GM12878 (cell line): ENCODE measurements around the gene POLK.

ENCODE experiments used
- CBFB ChIP-seq: IDR thresholded peaks from 2 replicates; pipeline ENCODE4 v1.6.1; 2016; ENCODE audit warnings: antibody characterized with exemption, low read depth
- CEBPB ChIP-seq, 2 experiments: fragments of 150-350 bp in 1 of 2; IDR thresholded peaks; 2 replicates each; pipeline ENCODE4 v1.6.1; 2012 to 2014; ENCODE audit warnings: low read depth in 2 of 2, low read length in 2 of 2, borderline replicate concordance in 1 of 2, inconsistent platforms in 1 of 2
- EGR1 ChIP-seq, 2 experiments: IDR thresholded peaks; 1 replicate in 1 of 2; 2 replicates in 1 of 2; pipeline ENCODE4 v1.6.1; 2011 to 2012; ENCODE audit warnings: low read depth in 2 of 2, low read length in 2 of 2, borderline replicate concordance in 1 of 2, mild to moderate bottlenecking in 1 of 2, moderate library complexity in 1 of 2
- EZH2 ChIP-seq: IDR thresholded peaks from 2 replicates; pipeline ENCODE4 v1.6.1; 2012; ENCODE audit warnings: low read depth, mild to moderate bottlenecking, control low read depth, inconsistent platforms, low read length, borderline replicate concordance; ENCODE audit not compliant: control insufficient read depth
- NFXL1 ChIP-seq: fragments of 450-650 bp; IDR thresholded peaks from 2 replicates; pipeline ENCODE4 v1.6.1; 2017; ENCODE audit warnings: antibody characterized with exemption, mild to moderate bottlenecking, borderline replicate concordance
- NFYA ChIP-seq: IDR thresholded peaks from 2 replicates; pipeline ENCODE4 v1.6.1; 2011; ENCODE audit warnings: low read depth, mild to moderate bottlenecking, low read length, improper control_type of control experiment, borderline replicate concordance
- POLR2A ChIP-seq: IDR thresholded peaks from 2 replicates; pipeline ENCODE4 v1.6.1; 2011; ENCODE audit warnings: low read depth, mild to moderate bottlenecking, low read length
- TF ChIP-seq, protein P1 (sequence below): IDR thresholded peaks from 2 replicates; pipeline ENCODE4 v1.6.1; 2012; ENCODE audit warnings: low read depth, low read length, improper control_type of control experiment
- TF ChIP-seq, protein P2 (sequence below), 3 experiments: IDR thresholded peaks in 2 of 3; conservative IDR thresholded peaks in 1 of 3; 2 replicates each; pipeline ENCODE4 v1.5.1; 2011; ENCODE audit warnings: low read depth in 3 of 3, low read length in 3 of 3, mild to moderate bottlenecking in 3 of 3, control low read depth in 2 of 3, moderate library complexity in 2 of 3, inconsistent platforms in 1 of 3, mixed read lengths in 1 of 3; ENCODE audit not compliant: control insufficient read depth in 2 of 3, insufficient read depth in 1 of 3; ENCODE audit errors: extremely low read depth in 1 of 3

DNA sequence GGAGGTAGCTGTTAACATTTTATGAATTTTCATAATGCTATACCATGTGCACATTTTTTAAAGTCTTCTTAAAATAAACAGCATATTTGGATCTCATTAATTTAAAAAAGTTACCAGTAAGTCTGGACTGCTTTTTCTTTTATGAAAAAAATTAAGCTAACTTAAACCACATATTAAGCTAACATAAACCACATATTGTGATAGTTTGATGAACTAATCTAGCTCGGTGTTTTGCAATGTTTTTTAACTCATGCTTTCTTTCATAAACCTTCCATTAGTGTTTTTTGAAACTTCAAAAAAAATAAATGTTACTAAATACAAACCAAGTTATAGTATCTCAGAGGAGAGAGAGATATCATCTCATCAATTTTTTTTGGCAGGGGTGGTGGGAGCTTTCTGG is 26.5 kb downstream of the POLK start:
- TF ChIP-seq CBFB, result no peak
- TF ChIP-seq, protein P1, sequence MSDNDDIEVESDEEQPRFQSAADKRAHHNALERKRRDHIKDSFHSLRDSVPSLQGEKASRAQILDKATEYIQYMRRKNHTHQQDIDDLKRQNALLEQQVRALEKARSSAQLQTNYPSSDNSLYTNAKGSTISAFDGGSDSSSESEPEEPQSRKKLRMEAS, result no peak
- TF ChIP-seq, protein P2, sequence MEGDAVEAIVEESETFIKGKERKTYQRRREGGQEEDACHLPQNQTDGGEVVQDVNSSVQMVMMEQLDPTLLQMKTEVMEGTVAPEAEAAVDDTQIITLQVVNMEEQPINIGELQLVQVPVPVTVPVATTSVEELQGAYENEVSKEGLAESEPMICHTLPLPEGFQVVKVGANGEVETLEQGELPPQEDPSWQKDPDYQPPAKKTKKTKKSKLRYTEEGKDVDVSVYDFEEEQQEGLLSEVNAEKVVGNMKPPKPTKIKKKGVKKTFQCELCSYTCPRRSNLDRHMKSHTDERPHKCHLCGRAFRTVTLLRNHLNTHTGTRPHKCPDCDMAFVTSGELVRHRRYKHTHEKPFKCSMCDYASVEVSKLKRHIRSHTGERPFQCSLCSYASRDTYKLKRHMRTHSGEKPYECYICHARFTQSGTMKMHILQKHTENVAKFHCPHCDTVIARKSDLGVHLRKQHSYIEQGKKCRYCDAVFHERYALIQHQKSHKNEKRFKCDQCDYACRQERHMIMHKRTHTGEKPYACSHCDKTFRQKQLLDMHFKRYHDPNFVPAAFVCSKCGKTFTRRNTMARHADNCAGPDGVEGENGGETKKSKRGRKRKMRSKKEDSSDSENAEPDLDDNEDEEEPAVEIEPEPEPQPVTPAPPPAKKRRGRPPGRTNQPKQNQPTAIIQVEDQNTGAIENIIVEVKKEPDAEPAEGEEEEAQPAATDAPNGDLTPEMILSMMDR (IDR thresholded peaks at IDR 0.05 in 2 of 3, conservative IDR thresholded peaks at IDR 0.05 in 1 of 3; ENCODE audit: control insufficient read depth in 2 of 3, extremely low read depth in 1 of 3, insufficient read depth in 1 of 3, low read depth in 3 of 3, low read length in 3 of 3), result no peak
- no peak for TF ChIP-seq POLR2A
- no peak for TF ChIP-seq EGR1 (IDR thresholded peaks at IDR 0.05; ENCODE audit: borderline replicate concordance in 1 of 2, low read depth in 2 of 2, low read length in 2 of 2)
- no peak for TF ChIP-seq EZH2
- TF ChIP-seq CEBPB (IDR thresholded peaks at IDR 0.05; ENCODE audit: borderline replicate concordance in 1 of 2, low read depth in 2 of 2, low read length in 2 of 2), result no peak
- no peak for TF ChIP-seq NFYA
- TF ChIP-seq NFXL1, result no peak
